NCI-H1436 (cell line): ENCODE measurements around the gene TUBA4B.
"Not testable (repeated sequence)": the region's sequence is repeated elsewhere in the genome, so short reads cannot be mapped to it uniquely, and the experiment has no call there.

ENCODE experiments used
- DNase-seq: peaks from one replicate; lab custom pipeline; 2025; lab: John Stamatoyannopoulos, UW

TUBA4B gene

GRCh38 chr2:219291910-219292490 lies 39.0 kb downstream of the TUBA4B start:
- no peak for DNase-seq

DNA sequence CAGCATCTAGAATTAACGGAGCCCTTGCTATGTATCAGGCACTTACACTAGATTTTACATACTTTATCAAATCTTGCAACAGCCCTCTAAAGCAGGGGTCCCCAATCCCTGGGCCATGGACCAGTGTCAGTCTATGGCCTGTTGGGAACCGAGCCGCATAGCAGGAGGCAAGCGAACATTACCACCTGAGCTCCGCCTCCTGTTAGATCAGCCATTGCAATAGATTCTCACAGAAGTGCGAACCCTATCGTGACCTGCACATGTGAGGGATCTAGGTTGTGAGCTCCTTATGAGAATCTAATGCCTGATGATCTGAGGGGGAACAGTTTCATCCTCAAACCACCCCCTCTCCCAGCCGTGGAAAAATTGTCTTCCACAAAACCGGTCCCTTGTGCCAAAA lies 39.6 kb downstream of the TUBA4B start:
- no peak for DNase-seq

- DNase-seq, result no peak
These were observed 40.7 kb downstream of the TUBA4B start for GRCh38 chr2:219293736-219294231.

GRCh38 chr2:219294356-219295351 lies 41.6 kb downstream of the TUBA4B start:
- DNase-seq, result no peak

GRCh38 chr2:219296142-219296541 lies 43.1 kb downstream of the TUBA4B start:
- DNase-seq, result no peak

DNA sequence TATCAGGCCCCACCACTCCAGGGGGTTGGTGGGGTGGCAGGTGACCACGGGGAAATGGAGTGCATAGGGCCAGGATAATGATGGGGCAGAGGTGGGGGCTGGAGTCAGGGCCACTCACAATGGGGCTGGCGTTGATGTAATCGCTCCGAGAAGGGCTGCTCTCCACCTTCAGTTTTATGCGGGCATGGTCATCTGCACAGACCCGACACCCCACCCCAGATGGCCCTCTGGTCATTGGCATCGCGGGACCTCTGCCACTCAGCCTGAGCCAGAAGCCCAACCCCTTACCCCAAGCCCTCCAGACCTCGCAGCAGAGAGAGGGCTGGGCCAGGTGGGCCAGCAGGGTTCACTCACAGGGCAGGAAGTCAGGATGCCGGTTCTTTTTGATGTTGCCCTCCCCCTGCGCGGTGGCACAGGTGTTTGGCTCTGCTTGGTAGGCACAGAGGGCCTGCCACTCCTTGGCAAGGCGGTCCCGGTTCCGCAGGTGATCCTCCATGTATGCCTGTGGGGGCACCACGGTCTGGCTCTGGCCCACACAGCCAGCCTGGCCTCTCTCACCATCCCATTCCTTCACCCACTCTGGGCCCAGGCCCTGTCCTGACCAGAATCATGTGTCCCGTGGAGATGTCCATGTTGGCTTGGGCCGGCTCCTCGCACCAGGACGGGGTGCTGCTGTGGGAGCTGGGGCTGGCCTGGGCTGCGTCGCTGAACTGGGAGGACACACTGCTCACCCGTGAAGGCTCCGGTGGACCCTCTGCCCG lies 43.8 kb downstream of the TUBA4B start:
- DNase-seq, result no peak

DNA sequence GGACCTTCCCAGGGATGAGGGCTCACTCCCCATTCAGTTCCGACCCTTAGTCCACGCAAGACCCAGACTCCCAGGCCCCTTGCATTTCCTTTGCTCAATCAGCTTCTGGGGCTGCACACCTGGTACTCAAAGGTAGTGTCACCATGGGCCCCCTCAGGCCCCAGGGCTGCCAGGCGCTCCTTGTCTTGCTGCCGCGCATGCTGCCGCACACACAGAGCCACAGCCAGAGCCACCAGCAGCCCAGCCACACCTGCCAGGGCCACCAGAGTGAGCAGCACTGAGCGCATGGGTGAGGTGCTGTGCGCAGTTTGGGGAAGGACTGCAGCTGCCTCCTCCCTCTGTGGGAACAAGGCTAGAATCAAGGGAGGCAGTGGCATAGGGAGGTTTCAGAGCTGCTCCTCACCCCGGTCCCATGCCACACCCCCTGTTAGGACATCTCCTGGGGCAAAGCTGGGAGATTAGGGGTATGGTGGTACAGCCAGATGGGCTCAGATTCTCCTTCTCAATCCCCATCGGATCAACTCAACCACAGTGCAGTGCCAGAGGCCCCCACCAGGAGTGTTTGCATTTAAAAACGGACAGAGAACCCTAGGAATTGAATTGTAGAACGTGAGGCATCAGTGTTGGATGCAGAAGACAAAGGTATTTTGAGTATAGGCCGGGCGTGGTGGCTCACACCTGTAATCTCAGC lies 44.9 kb downstream of the TUBA4B start:
- no peak for DNase-seq

GRCh38 chr2:219298759-219299371 lies 45.8 kb downstream of the TUBA4B start:
- DNase-seq, result peak; percentile 77

- no peak for DNase-seq
These were observed 46.3 kb downstream of the TUBA4B start for GRCh38 chr2:219299372-219299760.

DNA sequence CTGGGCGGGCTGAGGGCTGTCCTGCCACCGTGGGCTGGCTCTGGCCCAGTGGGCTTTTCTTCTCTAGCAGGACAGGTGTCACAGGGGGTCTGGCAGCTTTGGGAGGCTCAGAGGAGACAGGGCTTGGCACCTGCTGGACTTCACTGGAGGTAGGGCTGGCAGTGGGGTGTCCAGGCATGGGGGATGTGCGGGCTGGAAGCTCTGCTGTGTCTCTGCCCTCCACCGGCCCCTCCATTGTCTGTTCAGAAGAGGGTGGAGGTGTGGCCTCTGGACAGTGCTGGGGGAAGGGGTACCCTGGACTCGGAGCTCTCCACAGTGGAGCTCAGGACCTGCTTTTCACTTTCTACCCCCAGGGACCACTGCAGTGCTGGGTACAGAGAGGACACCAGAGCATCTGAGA lies 47.0 kb downstream of the TUBA4B start:
- no peak for DNase-seq

- no peak for DNase-seq
These were observed 49.4 kb downstream of the TUBA4B start for GRCh38 chr2:219302412-219302968.

GRCh38 chr2:219304223-219304622 lies 51.2 kb downstream of the TUBA4B start:
- DNase-seq, result no peak

DNA sequence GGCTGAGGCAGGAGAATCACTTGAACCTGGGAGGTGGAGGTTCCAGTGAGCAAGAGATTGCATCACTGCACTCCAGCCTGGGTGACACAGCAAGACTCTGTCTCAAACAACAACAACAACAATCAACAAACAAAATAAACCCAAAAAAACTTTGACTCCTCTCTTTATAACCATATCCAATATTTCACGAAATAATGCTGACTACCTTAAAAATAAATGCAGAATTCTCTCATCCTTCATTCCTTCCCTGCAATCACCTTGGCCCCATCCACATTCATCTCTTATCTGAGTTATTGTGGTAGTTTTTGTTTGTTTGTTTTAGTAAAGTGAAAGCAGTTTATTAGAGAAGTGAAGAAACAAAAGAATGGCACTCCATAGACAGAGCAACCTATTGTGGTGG lies 53.0 kb downstream of the TUBA4B start:
- no peak for DNase-seq

- DNase-seq, result peak; percentile 34
These were observed 55.4 kb downstream of the TUBA4B start for GRCh38 chr2:219308142-219309101.

DNA sequence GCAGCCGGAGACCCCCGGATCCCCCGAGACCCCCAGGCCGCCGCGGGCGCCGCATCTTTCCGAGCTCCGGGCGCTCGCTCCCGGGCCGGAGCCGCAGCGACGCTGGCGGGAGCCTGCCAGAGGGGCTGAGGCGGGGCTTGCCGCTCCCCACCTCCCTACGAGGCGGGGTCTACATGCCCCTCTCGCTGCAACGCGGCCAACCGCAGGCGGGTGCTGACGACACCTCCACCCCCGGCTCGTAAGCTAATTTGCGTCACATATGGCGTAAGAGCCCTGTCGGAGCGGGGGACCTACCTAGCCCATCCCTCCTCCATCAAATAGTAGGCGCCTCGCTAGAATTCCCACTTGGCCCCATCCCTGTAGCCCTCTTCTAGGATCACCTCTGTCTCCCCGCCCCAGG lies 56.2 kb downstream of the TUBA4B start, which contains the start of gene PTPRN:
Gene PTPRN (minus strand): TSS at position 124 of the 400 bp plus-strand sequence. CDS start 69 bp downstream, at position 55.
- peak; percentile 88 for DNase-seq

GRCh38 chr2:219312683-219313263 lies 59.7 kb downstream of the TUBA4B start:
- not testable (repeated sequence) for DNase-seq

GRCh38 chr2:219314804-219315468 lies 61.9 kb downstream of the TUBA4B start:
- DNase-seq, result no peak
